Fibroblast of mammary gland (primary cell): ENCODE measurements around the gene STARD10.

Experiments
- DNase-seq: peaks from one replicate; pipeline ENCODE4 v3.0.0-alpha.2; 2010; ENCODE audit warnings: low read depth
- H3K4me3 ChIP-seq: 2 replicates; pipeline ENCODE4 v1.5.1; 2011; ENCODE audit warnings: low read depth, mild to moderate bottlenecking, low read length, moderate library complexity; ENCODE audit not compliant: control insufficient read depth
- CTCF ChIP-seq: conservative IDR thresholded peaks from 2 replicates; pipeline ENCODE4 v1.5.1; 2011; ENCODE audit warnings: low read depth, low read length, inconsistent platforms; ENCODE audit not compliant: control insufficient read depth, insufficient read depth

The STARD10 gene

GRCh38 chr11:72719144-72719543, 74.7 kb downstream of the STARD10 start:
- no peak for TF ChIP-seq CTCF
- peak; percentile 43 for DNase-seq
- H3K4me3 ChIP-seq: no peak overlapping the region

GRCh38 chr11:72718101-72718501, 75.7 kb downstream of the STARD10 start:
- no peak overlapping the region for H3K4me3 ChIP-seq
- TF ChIP-seq CTCF: no peak
- DNase-seq: no peak

GRCh38 chr11:72716788-72717435, 76.9 kb downstream of the STARD10 start:
- TF ChIP-seq CTCF: no peak
- no peak for DNase-seq
- H3K4me3 ChIP-seq: no peak overlapping the region

- H3K4me3 ChIP-seq: no peak overlapping the region
- no peak for TF ChIP-seq CTCF
- no peak for DNase-seq
Measured at GRCh38 chr11:72716290-72716689, 77.6 kb downstream of the STARD10 start.

GRCh38 chr11:72712841-72713240, 81.0 kb downstream of the STARD10 start:
- H3K4me3 ChIP-seq: no peak overlapping the region
- TF ChIP-seq CTCF: no peak
- no peak for DNase-seq

- peak; percentile 12 for DNase-seq
- TF ChIP-seq CTCF: no peak
- H3K4me3 ChIP-seq: no peak overlapping the region
Measured at GRCh38 chr11:72712168-72712751, 81.6 kb downstream of the STARD10 start.

GRCh38 chr11:72711141-72711540, 82.7 kb downstream of the STARD10 start:
- no peak overlapping the region for H3K4me3 ChIP-seq
- no peak for TF ChIP-seq CTCF
- DNase-seq: no peak
